NCI-H69 (cell line): ENCODE measurements around the gene PCDHGA2.

Experiments
- DNase-seq: peaks from one replicate; lab custom pipeline; 2025; lab: John Stamatoyannopoulos, UW

PCDHGA2 gene

DNA sequence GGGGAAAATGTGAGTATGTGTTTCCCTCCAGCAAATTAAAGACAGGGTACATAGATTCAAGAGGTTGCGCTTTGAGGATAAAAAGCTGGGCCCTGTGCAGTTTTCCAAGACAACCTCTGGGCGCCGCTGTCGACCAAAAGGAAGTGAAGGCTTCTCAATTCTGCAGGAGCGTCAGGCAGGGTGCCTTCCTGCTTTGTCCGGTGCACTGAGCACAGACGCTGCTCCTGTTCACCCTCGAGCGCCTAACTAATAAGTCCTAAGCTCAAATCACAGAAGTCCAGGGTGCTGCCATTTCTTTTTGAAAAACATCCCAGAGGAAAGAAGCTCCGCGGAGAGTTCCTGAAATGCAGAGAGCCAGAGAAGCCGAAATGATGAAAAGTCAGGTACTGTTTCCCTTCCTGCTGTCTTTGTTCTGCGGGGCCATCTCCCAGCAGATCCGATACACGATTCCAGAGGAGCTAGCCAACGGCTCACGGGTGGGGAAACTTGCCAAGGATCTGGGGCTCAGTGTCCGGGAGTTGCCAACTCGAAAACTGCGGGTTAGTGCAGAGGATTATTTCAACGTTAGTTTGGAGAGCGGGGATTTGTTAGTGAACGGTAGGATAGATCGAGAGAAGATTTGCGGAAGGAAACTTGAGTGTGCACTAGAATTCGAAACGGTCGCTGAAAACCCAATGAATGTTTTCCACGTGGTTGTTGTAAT, 11.5 kb downstream of the PCDHGA2 start, which contains the start of gene PCDHGB1:
TSS of gene PCDHGB1 (plus strand) at position 183 of the 703 bp plus-strand sequence. CDS start at position 345, 162 bp downstream.
- DNase-seq: peak; percentile 84

DNA sequence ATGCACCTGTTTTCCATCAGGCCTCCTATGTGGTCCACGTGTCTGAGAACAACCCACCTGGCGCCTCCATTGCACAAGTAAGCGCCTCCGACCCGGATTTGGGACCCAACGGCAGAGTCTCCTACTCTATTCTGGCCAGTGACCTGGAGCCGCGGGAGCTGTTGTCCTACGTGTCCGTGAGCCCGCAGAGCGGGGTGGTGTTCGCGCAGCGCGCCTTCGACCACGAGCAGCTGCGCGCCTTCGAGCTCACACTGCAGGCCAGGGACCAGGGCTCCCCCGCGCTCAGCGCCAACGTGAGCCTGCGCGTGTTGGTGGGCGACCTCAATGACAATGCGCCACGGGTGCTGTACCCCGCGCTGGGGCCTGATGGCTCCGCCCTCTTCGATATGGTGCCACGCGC, 13.0 kb downstream of the PCDHGA2 start:
- no peak for DNase-seq

DNA sequence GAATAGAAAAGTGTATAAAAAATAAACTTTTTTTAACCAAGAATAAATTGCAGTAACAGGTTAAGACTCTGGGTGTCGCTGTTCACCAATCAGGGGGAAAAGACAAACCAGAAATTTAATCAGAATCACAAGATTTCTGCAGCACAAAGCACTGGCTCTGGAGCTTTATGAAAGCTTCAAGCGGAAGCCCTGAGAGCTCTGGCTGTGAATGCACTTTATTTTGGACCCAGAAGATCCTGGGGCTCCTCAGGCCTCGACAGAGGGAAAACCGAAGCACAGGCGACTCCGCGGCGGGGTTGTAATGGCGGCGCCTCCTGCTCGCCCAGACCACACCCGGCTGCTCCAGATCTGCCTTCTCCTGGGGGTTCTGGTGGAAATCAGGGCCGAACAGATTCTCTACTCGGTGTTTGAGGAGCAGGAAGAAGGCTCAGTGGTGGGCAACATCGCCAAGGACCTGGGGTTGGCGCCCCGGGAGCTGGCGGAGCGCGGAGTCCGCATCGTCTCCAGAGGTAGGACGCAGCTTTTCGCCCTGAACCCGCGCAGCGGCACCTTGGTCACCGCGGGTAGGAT, 16.4 kb downstream of the PCDHGA2 start, which contains the start of gene PCDHGA4:
TSS of gene PCDHGA4 (plus strand) at position 122 of the 570 bp plus-strand sequence. CDS start at position 209, 87 bp downstream.
- peak; percentile 12 for DNase-seq

DNA sequence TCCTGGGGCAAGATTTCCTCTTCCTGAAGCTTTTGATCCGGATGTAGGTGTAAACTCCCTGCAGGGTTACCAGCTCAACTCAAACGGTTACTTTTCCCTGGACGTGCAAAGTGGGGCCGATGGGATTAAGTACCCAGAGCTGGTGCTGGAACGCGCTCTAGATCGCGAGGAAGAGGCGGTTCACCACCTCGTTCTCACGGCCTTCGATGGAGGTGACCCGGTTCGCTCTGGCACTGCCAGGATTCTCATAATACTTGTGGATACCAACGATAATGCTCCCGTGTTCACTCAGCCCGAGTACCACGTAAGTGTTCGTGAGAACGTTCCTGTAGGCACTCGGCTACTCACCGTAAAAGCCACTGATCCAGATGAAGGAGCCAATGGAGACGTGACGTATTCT, 17.1 kb downstream of the PCDHGA2 start:
- no peak for DNase-seq

DNA sequence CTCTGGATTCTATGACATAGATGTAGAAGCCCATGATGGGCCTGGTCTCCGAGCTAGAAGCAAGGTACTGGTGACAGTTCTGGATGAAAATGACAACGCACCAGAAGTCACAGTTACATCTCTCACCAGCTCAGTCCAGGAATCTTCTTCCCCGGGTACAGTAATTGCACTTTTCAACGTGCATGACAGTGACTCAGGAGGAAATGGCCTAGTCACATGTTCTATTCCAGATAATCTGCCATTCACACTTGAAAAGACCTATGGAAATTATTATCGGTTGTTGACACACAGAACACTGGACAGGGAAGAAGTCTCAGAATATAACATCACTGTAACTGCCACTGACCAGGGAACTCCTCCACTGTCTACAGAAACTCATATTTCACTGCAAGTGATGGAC, 17.6 kb downstream of the PCDHGA2 start:
- no peak for DNase-seq

DNA sequence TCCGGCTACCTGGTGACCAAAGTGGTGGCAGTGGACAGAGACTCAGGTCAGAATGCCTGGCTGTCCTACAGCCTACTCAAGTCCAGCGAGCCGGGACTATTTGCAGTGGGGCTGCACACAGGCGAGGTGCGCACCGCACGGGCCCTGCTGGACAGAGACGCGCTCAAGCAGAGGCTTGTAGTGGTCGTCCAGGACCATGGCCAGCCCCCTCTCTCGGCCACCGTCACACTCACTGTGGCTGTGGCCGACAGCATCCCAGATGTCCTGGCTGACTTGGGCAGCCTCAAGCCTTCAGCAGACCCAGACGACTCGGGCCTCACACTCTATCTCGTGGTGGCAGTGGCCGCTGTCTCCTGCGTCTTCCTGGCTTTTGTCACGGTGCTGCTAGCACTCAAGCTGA, 18.4 kb downstream of the PCDHGA2 start:
- DNase-seq: no peak

DNA sequence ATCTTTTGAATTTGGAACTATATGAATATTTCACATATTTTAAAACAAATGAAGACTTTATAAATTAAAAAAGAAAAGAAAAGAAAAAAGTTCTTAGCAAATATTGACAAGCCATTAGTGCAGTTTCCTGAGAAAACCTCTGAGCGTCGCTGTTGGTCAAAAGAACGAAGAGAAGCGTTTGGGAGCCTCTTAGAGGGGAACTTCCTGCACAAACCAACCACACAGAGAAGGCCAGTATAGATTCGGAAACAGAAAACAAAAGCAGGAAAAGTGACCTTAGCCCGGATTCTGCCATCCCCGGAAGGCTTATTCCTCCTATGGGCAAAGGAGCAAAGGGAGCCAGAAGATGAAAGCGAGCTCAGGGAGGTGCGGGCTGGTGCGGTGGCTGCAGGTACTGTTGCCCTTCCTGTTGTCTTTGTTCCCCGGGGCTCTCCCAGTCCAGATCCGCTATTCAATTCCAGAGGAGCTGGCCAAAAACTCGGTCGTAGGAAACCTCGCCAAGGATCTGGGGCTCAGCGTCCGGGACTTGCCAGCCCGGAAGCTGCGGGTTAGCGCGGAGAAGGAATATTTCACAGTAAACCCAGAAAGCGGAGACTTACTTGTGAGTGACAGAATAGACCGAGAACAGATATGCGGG, 21.3 kb downstream of the PCDHGA2 start, which contains the start of gene PCDHGB2:
TSS of gene PCDHGB2 (plus strand) at position 205 of the 637 bp plus-strand sequence. CDS start at position 347, 142 bp downstream.
- peak; percentile 57 for DNase-seq

DNA sequence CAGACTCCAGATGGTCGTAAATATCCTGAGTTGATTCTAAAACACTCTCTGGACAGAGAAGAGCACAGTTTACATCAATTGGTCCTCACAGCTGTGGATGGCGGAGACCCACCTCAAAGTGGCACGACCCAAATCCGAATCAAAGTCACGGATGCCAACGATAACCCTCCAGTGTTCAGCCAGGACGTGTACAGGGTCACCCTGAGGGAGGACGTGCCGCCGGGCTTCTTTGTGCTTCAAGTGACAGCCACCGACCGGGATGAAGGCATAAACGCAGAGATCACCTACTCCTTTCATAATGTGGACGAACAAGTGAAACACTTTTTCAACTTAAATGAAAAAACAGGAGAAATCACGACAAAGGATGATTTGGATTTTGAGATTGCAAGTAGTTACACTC, 22.1 kb downstream of the PCDHGA2 start:
- DNase-seq: no peak

DNA sequence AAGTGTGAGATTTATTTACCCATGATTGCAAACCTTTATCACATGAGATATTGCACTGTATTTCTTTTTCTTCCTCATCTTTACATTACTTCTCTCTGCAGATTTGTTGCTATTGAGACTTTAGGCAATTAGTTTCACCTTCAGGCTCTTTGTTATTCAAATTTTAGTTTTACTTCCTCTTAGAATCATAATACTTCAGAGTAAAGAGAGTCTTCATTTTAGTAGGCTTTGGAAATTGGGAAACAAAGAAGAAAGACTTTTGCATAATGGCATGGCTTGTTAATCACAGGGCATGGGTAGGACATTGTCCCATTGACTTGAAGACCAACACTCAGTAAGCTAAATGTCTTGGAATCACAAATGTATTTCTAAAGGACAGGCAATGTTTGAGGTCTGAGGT, 24.2 kb downstream of the PCDHGA2 start:
- no peak for DNase-seq

DNA sequence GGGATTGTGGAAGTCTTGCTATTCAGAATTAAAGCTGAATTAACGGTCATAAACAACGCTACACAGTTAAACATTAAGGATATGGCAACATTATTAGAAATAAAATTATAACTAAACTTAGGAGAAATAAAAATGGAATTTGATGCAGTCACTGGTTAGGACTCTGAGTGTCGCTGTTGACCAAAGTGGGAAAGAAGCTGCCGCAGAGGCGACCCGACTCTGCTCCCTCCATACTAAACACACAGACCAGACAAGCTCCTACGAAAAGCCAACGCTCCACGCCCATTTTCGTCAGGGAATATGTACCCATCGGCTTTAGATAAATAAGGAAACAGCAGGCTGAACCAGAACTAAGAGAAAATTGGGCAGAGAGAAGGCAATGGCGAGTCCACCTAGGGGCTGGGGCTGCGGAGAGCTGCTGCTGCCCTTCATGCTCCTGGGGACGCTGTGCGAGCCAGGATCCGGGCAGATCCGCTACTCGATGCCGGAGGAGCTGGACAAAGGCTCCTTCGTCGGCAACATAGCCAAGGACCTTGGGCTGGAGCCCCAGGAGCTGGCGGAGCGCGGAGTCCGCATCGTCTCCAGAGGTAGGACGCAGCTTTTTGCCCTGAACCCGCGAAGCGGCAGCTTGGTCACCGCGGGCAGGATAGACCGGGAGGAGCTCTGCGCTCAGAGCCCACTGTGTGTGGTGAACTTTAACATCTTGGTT, 25.5 kb downstream of the PCDHGA2 start, which contains the start of gene PCDHGA5:
TSS of gene PCDHGA5 (plus strand) at position 211 of the 709 bp plus-strand sequence. CDS start at position 380, 169 bp downstream.
- DNase-seq: no peak

DNA sequence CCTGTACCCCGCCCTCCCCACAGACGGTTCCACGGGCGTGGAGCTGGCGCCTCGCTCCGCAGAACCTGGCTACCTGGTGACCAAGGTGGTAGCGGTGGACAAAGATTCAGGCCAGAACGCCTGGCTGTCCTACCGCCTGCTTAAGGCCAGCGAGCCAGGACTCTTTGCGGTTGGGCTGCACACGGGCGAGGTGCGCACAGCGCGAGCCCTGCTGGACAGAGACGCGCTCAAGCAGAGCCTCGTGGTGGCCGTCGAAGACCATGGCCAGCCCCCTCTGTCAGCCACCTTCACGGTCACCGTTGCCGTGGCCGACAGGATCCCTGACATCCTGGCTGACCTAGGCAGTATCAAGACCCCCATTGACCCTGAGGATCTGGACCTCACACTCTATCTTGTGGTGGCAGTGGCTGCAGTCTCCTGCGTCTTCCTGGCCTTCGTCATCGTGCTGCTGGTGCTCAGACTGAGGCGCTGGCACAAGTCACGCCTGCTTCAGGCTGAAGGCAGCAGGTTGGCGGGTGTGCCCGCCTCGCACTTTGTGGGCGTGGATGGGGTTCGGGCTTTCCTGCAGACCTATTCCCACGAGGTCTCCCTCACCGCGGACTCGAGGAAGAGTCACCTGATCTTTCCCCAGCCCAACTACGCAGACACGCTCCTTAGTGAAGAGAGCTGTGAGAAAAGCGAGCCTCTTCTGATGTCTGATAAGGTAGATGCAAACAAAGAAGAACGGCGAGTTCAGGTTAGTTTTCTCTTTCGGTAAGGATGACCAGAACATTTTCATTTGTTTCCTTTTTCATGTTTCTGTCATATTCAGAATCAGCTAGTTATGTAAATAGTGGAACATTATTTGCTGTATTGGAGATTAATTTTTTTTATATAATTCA, 27.7 kb downstream of the PCDHGA2 start:
- DNase-seq: no peak

DNA sequence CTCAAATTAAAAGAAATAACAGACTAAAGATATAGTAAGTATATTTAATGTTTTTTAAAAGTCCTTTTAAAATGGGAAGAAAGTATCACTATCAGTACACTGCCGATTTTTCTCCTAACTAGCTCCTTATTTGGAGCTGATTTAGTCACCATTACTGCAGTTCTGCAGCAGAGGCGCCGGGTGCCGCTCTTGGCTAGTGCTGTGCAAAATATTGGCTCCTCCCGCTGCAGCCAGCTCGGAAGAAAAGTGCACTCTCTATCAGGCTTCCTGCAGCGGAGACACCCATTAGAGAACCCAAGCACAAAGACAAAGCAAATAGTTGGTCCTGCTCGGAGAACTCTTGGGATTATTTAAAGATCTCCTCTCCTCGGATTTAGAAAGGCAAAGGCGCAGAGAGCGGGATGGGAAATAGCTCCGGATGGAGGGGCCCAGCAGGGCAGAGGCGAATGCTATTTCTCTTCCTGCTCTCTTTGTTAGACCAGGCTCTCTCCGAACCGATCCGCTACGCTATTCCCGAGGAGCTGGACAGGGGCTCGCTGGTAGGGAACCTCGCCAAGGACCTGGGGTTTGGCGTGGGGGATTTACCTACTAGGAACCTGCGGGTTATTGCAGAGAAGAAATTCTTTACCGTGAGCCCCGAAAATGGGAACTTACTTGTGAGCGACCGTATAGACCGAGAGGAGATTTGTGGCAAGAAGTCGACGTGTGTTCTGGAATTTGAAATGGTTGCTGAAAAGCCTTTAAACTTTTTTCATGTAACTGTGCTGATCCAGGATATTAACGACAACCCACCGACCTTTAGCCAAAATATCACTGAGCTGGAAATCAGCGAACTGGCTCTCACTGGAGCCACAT, 31.7 kb downstream of the PCDHGA2 start, which contains the start of gene PCDHGB3:
TSS of gene PCDHGB3 (plus strand) at position 249 of the 855 bp plus-strand sequence. CDS start at position 402, 153 bp downstream.
- no peak for DNase-seq

DNA sequence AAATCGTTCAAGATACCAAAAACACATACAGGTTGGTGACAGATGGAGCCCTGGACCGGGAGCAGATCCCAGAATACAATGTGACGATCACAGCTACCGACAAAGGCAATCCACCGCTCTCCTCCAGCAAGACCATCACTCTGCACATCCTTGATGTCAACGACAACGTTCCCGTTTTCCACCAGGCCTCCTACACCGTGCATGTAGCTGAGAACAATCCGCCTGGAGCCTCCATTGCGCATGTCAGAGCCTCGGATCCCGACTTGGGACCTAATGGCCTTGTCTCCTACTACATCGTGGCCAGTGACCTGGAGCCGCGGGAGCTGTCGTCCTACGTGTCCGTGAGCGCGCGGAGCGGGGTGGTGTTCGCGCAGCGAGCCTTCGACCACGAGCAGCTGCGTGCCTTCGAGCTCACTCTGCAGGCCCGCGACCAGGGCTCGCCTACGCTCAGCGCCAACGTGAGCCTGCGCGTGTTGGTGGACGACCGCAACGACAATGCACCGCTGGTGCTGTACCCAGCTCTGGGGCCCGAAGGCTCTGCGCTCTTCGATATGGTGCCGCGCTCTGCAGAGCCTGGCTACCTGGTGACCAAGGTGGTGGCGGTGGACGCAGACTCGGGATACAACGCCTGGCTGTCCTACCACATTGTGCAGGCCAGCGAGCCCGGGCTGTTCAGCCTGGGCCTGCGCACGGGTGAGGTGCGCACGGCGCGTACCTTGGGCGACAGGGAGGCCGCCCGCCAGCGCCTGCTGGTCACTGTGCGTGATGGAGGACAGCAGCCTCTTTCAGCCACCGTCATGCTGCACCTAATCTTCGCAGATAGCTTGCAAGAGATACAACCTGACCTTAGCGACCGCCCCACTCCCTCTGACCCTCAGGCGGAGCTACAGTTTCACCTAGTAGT, 33.3 kb downstream of the PCDHGA2 start:
- DNase-seq: no peak

DNA sequence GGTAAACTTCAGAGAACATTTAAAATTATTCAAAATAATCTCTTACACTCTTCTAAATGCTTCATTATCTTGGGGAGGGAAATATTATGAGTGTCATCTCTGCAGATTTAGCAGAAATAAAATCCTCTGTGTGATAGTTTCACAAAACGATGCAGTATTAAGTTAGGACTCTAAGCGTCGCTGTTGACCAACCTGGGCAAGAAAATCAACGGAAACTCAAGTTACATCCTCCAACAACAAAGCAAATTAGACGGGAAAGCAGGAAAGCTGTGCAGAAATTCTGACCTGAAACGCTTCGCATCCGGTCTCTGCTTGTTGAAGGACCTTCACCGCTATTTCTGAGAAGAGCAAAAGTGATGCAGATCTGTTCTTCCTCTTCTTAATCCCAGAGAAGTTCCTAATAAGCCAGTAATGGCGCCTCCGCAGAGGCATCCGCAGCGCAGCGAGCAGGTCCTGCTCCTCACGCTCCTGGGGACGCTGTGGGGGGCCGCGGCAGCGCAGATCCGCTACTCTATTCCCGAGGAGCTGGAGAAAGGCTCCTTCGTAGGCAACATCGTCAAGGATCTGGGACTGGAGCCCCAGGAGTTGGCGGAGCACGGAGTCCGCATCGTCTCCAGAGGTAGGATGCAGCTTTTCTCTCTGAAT, 35.2 kb downstream of the PCDHGA2 start, which contains the start of gene PCDHGA6:
TSS of gene PCDHGA6 (plus strand) at position 219 of the 645 bp plus-strand sequence. CDS start at position 412, 193 bp downstream.
- peak; percentile 25 for DNase-seq

DNA sequence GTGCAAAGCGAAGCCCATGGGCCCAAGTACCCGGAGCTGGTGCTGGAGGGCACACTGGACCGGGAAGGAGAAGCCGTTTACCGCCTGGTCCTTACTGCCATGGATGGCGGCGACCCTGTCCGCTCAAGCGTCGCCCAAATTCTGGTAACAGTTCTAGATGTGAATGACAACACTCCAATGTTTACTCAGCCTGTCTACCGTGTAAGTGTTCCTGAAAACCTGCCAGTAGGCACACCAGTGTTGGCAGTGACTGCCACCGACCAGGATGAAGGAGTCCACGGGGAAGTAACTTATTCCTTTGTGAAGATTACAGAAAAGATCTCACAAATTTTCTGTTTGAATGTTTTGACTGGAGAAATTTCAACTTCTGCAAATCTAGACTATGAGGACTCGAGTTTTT, 36.1 kb downstream of the PCDHGA2 start:
- DNase-seq: no peak

DNA sequence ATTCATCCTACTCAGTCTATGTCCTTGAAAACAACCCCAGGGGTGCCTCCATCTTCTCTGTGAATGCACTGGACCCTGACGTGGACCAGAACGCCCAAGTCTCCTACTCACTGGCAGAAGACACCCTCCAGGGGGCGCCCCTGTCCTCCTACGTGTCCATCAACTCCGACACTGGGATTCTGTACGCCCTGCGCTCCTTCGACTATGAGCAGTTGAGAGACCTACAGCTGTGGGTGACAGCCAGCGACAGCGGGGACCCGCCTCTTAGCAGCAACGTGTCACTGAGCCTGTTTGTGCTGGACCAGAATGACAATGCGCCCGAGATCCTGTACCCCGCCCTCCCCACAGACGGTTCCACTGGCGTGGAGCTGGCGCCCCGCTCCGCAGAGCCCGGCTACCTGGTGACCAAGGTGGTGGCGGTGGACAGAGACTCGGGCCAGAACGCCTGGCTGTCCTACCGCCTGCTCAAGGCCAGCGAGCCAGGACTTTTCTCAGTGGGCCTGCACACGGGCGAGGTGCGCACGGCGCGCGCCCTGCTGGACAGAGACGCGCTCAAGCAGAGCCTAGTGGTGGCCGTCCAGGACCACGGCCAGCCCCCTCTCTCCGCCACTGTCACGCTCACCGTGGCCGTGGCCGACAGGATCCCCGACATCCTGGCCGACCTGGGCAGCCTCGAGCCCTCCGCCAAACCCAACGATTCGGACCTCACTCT, 37.0 kb downstream of the PCDHGA2 start:
- peak; percentile 11 for DNase-seq

DNA sequence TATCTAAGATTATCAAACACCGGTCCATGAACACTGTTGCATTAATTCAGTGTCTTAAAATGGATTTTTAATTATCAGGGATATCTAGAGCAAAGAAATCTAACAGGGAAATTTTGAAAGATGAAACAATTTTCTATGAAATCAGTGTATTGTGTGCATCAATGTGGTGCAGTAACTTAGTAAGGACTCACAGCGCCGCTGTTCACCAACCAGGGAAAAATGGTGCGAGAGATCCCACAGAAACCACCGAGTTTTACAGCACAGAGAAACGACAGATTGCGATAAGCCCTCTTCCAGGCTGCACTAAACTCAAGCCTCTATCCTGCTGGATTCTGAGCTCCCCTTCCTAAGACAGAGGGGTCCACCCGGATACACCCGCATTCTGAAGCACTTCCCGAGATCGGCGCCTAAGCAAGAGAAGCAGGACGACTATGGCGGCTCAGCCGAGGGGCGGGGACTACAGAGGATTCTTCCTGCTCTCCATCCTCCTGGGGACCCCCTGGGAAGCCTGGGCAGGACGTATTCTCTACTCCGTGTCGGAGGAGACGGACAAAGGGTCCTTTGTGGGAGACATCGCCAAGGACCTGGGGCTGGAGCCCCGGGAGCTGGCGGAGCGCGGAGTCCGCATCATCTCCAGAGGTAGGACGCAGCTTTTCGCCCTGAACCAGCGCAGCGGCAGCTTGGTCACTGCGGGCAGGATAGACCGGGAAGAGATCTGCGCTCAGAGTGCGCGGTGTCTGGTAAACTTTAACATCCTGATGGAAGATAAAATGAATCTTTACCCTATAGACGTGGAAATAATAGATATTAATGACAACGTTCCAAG, 44.1 kb downstream of the PCDHGA2 start, which contains the start of gene PCDHGA7:
TSS of gene PCDHGA7 (plus strand) at position 274 of the 826 bp plus-strand sequence. CDS start at position 432, 158 bp downstream.
- no peak for DNase-seq
